ENCODE data around the gene PPP4R3B.
"Not testable (repeated sequence)": the region's sequence is repeated elsewhere in the genome, so short reads cannot be mapped to it uniquely, and the experiment has no call there.

PPP4R3B gene

GRCh38 chr2:55598056-55598795, 19.2 kb downstream of the PPP4R3B start:
- DNase-seq (ENCODE audit: insufficient read length, low spot score) (no peak), FAIRE-seq (no peak)

GRCh38 chr2:55596795-55597194, 20.6 kb downstream of the PPP4R3B start:
- DNase-seq (ENCODE audit: insufficient read length, low spot score); FAIRE-seq: not testable (repeated sequence)

- FAIRE-seq (no peak), DNase-seq (ENCODE audit: insufficient read length, low spot score) (no peak)
These were observed 21.9 kb downstream of the PPP4R3B start for GRCh38 chr2:55595536-55595935.

- no peak for DNase-seq (ENCODE audit: insufficient read length, low spot score)
- no peak for FAIRE-seq
These were observed 25.3 kb downstream of the PPP4R3B start for GRCh38 chr2:55592130-55592529.

- peak; percentile 20 for FAIRE-seq
These were observed 26.5 kb downstream of the PPP4R3B start for GRCh38 chr2:55590810-55591440.

GRCh38 chr2:55585451-55586080, 31.9 kb downstream of the PPP4R3B start:
- FAIRE-seq (no peak), DNase-seq (ENCODE audit: insufficient read length, low spot score) (no peak)

More at GRCh38 chr2:55590810-55591440, 26.5 kb downstream of the PPP4R3B start:
- DNase-seq (ENCODE audit: insufficient read length, low spot score): peak; percentile 56

GRCh38 chr2:55581874-55582547, 35.4 kb downstream of the PPP4R3B start:
- DNase-seq (ENCODE audit: insufficient read length, low spot score): no peak
- no peak for FAIRE-seq

- DNase-seq (ENCODE audit: insufficient read length, low spot score) (no peak), FAIRE-seq (no peak)
These were observed 36.0 kb downstream of the PPP4R3B start for GRCh38 chr2:55581435-55581834.

GRCh38 chr2:55569002-55569401, 48.4 kb downstream of the PPP4R3B start:
- not testable (repeated sequence) for DNase-seq (ENCODE audit: insufficient read length, low spot score); FAIRE-seq

GRCh38 chr2:55567298-55567697, 50.1 kb downstream of the PPP4R3B start:
- FAIRE-seq: no peak
- DNase-seq (ENCODE audit: insufficient read length, low spot score): no peak

- no peak for FAIRE-seq
These were observed 51.8 kb downstream of the PPP4R3B start for GRCh38 chr2:55565613-55566012.

GRCh38 chr2:55560855-55561254, 56.6 kb downstream of the PPP4R3B start:
- FAIRE-seq: no peak
- DNase-seq (ENCODE audit: insufficient read length, low spot score): no peak

More at GRCh38 chr2:55565613-55566012, 51.8 kb downstream of the PPP4R3B start:
- DNase-seq (ENCODE audit: insufficient read length, low spot score): no peak

GRCh38 chr2:55556809-55557208, 60.6 kb downstream of the PPP4R3B start:
- DNase-seq (ENCODE audit: insufficient read length, low spot score): no peak

GRCh38 chr2:55555977-55556376, 61.4 kb downstream of the PPP4R3B start:
- FAIRE-seq: peak; percentile 20
- no peak for DNase-seq (ENCODE audit: insufficient read length, low spot score)

More at GRCh38 chr2:55556809-55557208, 60.6 kb downstream of the PPP4R3B start:
- FAIRE-seq: no peak

- no peak for FAIRE-seq
- no peak for DNase-seq (ENCODE audit: insufficient read length, low spot score)
These were observed 64.1 kb downstream of the PPP4R3B start for GRCh38 chr2:55553321-55553720.

- FAIRE-seq: no peak
- peak; percentile 13 for DNase-seq (ENCODE audit: insufficient read length, low spot score)
These were observed 66.9 kb downstream of the PPP4R3B start for GRCh38 chr2:55550368-55551102.

- FAIRE-seq; DNase-seq (ENCODE audit: insufficient read length, low spot score): not testable (repeated sequence)
These were observed 69.7 kb downstream of the PPP4R3B start for GRCh38 chr2:55547679-55548078.

GRCh38 chr2:55547001-55547400, 70.4 kb downstream of the PPP4R3B start:
- FAIRE-seq: no peak
- DNase-seq (ENCODE audit: insufficient read length, low spot score): no peak

- FAIRE-seq: no peak
These were observed 86.8 kb downstream of the PPP4R3B start for GRCh38 chr2:55530539-55531081.

GRCh38 chr2:55526174-55526573, 91.2 kb downstream of the PPP4R3B start:
- no peak for FAIRE-seq

More at GRCh38 chr2:55530539-55531081, 86.8 kb downstream of the PPP4R3B start:
- DNase-seq (ENCODE audit: insufficient read length, low spot score): no peak

More at GRCh38 chr2:55526174-55526573, 91.2 kb downstream of the PPP4R3B start:
- no peak for DNase-seq (ENCODE audit: insufficient read length, low spot score)

All from HTR-8/SVneo (cell line).